Stimulated activated CD8-positive, alpha-beta memory T cell treated with anti-CD3 and anti-CD28 coated beads, Interleukin-7, amount 100 ng/mL, for 48 hours (primary cell): ENCODE results near the gene CTDP1.

Source experiments
- DNase-seq, 2 donors: peaks; one replicate each; pipeline ENCODE4 v3.0.0-alpha.2; 2020; ENCODE audit warnings: low read depth in 1 of 2; ENCODE audit errors: extremely low read depth in 1 of 2

The CTDP1 gene

DNA sequence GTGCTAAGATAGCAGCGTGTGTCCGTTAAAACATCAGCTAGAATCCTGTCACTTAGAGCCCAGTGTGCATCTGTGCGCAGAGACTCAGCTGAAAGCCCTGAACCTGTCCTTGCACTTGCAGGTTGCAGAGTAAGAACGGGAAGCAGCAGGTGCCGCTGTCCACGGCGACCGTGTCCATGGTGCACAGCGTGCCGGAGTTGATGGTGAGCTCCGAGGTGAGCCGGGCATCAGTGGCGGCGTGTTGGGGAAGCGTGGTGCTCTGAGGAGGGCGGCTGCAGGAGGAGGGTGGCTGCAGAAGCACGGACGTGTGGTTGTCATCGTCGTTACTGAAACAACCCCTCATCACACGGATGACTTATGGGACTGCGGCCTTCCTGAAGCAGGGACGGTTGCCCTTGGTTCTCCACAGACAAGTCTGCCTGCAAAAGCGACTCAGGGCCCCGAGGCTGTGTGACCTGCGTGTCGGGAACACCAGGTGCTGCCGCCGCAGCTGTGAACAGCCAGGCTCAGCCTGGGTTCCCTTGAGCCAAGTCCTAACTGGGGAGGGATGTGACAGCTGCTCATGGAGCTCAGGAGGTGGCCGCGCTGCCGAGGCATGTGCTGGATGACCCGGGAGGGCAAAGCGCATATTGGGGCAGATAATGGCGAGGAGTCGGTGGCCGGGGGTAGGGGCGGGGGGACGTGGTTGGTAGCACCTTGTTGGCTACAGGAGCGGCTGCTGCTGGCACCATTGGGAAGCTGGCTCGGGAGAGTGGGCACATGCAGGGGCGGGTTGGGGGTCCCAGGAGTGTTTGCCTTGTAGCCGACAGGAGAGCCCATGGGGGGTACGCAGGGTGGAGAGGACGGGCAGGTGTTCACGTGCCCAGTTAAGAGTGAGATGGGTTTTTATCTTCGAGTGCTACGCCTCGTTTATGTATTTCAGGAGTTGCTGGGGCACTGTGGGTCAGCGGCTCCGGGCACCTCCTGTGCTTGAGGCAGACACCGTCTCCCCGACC, 16.6 kb downstream of the CTDP1 start:
- no peak for DNase-seq

DNA sequence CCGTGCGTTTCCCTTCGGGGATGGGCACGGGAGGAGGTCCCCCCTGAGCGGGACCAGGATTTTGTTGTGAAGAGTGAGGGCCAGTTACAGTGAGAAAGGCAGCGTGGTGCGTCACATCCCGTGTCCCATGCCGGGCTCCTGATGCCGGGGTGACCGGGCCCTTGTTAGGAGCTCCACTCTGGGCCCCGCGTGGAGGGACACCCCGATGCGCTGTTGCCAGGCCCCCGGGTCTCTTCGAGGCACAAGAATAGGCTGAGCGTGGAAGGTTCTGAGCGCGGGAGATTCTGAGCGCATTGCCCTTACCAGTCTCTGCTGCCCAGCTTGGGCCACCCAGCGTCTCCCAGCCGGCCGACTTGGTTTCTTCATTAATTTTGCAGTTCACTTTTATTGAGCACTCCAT, 17.6 kb downstream of the CTDP1 start:
- DNase-seq, result no peak

DNA sequence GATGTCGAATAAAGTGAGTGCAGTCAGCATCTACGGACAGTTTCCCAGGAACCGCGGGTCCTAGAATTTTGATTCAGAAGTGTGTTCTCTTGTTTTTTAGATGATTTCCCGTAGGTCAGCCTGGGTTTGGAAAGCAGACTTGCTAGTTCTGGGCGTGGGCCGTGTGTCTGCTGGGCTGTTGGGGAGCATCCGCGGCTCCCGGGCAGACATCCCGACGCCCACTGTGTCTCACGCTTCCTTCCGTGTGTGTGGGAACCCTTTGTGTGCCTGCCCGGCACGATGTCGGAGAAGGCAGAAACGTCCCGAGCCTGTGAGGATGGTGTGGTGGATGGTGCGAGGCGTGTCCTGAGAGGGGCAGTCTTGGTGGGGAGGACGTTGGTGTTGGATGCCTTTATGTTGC, 18.4 kb downstream of the CTDP1 start:
- DNase-seq, result no peak

DNA sequence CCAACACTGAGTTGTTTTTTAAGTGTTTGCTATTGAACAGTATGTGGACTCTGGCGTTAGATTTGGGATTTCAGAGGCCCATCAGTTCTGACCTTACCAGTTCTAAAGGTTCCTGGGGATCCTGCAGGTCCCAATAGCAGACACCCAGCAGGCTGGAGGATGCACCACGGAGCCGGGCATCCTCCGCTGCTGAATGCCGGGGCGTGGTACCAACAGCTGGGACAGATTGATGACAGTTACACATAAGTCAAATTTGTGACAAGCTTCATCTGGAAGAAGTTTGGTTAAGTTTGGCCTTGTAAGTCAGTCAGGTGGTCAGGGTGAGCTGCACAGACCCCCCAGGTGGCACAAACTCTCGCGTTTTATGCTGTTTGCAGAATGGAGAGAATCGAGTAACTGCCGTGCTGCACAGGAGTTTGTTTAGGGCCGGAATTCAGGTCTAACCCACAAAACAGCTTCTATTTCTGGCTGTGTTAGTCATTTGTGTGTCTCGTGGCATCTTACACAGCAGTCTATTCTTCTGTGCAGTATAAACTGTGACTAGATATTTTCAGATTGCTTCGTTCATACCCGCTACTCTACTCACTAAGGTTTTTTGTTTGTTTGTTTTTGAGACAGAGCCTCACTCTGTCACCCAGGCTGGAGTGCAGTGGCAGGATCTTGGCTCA, 19.2 kb downstream of the CTDP1 start:
- DNase-seq, result no peak

DNA sequence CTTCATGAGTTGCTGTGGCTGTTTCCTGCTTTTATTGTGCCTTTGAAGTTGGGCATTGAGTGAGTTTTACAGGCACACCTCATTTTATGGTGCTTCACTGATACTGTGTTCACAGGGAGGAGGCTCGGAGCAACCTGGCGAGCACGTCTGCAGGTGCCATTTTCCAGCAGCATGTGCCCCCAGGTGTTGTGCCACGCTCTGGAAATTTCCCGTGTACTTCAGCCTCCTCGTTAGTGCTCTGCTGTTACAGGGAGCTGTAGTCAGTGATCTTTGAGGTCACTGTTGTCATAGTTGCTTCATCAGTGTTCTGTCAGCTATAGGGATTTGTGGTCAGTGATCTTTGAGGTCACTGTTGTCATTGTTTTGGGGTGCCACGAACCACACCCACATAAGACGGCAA, 20.1 kb downstream of the CTDP1 start:
- no peak for DNase-seq

DNA sequence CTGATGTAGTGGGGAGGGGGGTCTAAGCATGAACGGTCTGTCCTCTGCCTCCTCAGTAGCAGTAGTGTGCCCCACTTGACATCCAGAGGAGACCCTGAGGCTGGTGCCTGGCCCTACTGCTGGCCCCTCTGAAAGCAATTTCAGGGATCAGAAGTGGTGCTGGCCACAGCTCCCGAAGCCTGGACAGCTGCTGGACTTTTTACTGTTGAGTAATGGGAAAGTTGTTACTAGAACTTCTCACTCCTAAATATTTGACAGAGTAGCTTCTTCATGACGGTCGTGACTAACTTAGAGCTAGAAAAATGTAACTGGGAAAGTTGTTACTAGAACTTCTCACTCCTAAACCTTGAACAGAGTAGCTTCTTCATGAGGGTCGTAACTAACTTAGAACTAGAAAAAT, 23.3 kb downstream of the CTDP1 start:
- no peak for DNase-seq

DNA sequence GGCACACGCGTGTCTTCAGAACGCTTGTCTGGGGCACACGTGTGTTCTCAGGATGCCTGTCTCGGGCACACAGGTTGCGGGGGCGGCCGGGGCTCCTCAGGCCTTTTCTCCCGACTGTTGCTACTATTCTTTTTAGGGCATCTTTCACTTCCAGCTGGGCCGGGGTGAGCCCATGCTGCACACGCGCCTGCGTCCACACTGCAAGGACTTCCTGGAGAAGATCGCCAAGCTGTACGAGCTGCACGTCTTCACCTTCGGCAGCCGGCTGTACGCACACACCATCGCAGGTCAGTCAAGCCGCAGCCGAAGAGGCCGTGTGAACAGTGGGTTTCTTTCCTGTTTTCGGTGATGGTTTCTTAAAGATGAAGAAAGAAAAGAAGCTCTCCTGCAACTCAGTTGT, 25.0 kb downstream of the CTDP1 start:
- DNase-seq, result no peak

DNA sequence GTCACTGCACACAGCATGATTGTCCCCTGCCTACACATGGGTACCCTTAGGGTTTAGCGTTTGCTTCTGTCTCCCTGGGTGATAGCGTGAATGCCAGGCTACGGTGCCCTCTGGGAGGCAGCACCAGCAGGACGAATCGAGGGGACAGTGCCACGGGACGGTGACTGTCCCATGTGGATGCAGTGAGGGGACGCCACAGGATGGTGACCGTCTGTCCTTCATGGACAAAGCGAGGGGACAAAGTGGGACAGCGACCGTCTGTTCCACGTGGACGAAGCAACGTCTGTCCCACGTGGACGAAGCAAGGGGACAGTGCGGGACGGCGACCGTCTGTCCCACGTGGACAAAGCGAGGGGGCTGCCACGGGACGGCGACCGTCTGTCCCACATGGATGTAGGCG, 25.7 kb downstream of the CTDP1 start:
- DNase-seq, result no peak

DNA sequence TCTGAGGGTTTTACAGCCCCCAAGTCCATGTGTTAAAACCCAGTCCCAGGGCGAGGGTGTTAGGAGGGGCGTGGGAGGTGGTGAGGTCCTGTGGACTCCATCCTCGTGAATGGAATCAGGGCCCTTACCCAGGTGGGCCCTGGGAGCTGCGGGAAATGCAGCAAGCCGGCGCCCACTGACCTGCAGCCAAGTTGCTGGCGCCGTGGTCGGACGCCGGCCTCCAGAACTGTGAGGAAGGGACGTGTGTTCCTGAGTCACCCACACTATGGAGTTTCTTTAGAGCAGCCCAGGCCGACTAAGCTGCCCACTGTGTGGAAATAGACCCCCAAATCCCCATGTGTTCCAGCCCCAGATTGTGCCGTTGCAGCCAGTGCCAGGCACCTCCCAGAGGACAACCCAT, 26.4 kb downstream of the CTDP1 start:
- DNase-seq, result no peak

DNA sequence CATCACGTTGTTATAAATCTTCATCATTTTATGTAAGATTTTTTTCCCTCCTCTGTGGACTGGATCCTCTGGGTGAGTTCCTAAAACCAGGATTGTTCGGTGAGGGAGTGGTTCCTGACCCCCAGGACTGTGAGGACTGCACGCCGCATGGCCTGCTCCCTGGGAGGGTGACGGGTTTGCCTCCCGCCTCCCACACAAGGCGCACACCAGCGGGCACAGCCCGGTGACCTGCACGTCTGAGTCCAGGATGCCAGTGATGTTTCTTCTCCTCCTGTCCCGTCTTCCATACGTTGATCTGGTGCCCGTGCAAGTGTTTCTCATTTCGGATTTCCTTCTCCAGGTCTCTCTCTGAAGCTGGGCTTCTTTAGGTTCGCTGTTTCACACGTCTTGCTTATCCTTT, 27.1 kb downstream of the CTDP1 start:
- no peak for DNase-seq

DNA sequence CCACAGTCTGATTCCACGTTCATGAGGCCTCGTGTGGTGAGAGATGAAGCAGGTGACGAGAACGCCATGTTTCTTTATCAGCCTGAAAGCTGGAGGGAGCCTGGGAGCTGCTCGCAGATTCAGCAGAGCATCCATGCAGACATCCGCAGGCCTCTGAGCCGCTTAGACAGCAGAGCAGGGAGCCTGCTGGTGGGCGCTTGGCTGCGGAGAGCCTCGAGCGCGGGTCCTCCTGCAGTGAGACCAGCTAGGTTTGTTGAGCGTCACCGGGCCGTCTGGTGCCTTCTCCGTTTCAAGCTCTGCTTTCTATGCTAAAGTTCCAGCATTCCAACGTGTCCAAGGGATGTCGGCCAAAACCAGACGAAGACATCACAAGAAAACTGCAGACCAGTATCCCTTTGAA, 27.6 kb downstream of the CTDP1 start:
- DNase-seq, result no peak

DNA sequence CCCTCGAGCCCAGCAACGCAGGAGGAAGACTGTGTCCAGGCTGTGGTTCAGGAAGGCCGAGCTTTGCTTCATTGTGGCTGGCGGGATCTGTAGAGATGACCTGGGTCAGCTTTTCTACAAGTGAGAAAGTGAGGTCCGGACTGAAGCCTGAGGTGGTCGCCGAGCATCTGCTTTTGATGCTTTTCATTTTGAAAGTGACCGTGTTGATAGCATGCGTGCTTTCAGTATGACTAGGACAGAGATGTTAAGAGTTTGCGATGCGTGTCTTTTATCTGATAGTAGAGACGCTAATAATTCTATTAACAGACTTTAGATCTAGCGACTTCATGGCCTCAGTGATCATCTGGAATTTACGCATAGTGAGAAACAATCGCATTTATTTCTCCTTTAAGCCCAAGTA, 28.1 kb downstream of the CTDP1 start:
- DNase-seq, result no peak

DNA sequence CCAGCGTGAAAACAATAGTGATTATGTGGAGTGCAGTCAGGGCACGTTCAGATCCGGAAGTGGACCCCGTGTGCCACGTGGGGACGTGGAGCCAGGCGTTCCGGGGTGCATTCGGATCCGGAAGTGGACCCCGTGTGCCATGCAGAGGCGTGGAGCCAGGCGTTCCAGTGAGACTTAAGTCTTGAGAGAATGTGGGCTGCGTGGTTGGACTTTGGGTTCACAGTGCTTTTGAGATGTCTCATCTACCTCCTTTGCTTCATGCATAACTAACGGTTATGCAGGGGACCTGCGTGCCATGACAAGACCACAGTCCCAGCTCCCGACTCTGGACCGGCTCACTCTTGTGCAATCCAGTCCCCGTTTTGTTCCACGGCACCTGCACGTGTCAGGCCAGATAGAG, 28.8 kb downstream of the CTDP1 start:
- no peak for DNase-seq

DNA sequence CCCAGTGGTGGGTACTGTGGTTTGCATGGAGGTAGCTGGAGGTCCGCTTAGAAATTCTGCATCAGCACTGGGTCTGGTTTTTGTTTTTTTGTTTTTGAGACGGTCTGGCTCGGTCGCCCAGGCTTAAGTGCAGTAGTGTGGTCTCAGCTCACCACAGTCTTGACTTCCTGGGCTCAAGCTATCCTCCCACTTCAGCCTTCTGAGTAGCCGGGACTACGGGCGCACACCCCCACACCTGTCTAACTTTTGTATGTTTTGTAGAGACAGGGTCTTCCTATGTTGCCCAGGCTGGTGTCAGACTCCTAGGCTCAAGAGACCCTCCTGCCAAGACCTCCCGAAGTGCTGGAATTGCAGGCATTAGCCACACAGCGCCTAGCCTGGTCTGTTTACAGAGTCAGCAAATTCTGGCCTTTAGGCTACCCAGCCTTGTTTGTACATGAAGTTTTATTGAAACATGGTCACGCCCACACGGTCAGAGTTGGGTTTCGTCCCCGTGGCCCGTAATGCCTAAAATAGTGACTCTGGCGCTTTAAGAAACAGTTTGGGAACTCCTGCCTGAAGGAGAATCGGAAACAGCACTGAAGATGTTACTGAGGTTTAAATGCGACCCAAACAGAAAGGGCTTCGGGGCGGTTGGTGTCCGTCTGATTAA, 32.7 kb downstream of the CTDP1 start:
- DNase-seq, result no peak

DNA sequence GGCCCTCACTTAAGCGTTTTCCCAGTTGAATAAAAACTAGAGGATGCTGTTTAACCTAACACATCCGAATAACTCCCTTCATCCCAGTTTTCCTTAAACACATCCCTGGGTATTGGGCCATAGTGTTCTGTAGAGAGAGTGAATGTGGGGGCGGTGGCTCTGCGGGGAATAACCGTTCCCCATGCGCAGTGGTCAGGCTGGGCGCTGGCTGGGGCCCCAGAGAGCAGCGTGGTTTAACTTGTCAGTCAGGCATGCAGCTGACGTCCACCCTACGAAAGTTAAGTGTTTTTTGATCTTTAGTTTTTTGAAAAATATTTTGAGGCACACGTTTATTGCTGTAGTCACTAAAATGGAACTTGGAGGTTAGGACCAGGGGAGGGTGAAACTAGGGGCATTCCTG, 33.7 kb downstream of the CTDP1 start:
- no peak for DNase-seq

DNA sequence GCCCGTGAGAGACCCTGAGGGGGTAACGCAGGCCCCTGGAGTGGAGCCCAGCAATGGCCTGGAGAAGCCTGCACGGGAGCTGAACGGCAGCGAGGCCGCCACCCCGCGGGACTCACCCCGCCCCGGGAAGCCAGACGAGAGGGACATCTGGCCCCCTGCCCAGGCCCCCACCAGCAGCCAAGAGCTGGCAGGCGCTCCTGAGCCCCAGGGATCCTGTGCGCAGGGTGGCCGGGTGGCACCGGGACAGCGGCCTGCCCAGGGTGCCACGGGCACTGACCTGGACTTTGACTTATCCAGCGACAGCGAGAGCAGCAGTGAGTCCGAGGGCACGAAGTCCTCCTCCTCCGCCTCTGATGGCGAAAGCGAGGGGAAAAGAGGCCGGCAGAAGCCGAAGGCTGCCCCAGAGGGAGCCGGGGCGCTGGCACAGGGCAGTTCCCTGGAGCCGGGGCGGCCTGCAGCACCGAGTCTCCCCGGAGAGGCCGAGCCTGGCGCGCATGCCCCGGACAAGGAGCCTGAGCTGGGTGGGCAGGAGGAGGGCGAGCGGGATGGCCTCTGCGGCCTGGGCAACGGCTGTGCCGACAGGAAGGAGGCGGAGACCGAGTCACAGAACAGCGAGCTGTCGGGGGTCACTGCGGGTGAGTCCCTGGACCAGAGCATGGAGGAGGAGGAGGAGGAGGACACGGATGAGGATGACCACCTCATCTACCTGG, 35.1 kb downstream of the CTDP1 start:
- no peak for DNase-seq

DNA sequence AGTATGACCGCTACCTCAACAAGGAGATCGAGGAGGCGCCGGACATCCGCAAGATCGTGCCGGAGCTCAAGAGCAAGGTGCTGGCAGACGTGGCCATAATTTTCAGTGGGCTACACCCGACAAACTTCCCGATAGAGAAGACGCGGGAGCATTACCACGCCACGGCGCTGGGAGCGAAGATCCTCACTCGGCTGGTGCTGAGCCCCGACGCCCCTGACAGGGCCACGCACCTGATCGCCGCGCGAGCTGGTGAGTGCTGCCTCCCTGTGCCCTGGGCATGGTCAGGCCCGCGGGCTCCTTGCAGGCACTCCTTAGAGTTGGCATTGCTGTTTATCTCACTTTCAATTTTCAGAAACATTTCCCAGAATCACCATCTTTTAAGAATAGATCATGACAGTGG, 35.7 kb downstream of the CTDP1 start:
- no peak for DNase-seq

DNA sequence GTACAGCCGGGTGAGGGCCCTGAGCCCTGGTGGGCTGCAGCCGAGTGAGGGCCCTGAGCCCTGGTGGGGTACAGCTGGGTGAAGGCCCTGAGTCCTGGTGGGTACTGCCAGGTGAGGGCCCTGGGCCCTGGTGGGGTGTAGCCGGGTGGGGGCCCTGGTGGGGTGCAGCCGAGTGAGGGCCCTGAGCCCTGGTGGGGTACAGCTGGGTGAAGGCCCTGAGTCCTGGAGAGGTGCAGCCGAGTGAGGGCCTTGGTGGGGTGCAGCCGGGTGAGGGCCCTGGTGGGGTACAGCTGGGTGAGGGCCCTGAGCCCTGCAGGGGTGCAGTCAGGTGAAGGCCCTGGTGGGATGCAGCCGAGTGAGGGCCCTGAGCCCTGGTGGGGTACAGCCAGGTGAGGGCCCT, 37.5 kb downstream of the CTDP1 start:
- DNase-seq, result no peak

DNA sequence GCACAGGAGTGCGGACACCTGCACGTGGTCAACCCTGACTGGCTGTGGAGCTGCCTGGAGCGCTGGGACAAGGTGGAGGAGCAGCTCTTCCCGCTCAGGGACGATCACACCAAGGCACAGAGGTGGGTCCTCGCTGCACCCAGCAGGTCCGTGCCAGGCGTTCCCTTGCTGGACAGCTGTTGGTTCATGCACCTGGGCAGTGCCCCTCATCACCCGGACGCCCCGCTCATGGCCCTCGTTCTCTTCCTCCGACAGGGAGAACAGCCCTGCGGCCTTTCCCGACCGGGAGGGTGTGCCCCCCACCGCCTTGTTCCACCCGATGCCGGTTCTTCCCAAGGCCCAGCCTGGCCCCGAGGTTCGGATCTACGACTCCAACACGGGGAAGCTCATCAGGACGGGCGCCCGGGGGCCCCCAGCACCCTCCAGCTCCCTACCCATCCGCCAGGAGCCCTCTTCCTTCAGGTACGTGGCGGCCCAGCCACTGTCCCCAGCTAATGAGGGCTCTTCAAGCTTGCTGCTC, 38.0 kb downstream of the CTDP1 start:
- no peak for DNase-seq

DNA sequence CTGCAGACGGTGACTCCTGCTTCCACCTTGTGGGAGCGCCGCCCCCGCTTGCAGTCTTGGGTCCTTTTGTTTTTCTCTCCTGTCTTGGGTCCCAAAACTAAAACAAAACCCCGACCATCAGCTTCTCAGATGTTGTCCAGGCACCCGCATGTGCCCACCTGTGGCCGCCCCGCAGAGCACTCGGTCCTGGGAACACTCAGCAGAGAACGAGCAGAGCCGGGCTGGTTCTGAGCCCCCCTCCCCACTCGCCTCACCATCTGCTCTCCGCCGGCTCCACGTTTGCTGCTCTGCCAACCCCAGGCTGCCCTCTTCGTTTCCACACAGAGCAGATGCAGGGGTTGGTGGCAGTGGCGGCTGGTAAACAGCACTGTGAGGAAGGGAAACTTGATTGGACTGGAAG, 38.5 kb downstream of the CTDP1 start:
- DNase-seq, result no peak

DNA sequence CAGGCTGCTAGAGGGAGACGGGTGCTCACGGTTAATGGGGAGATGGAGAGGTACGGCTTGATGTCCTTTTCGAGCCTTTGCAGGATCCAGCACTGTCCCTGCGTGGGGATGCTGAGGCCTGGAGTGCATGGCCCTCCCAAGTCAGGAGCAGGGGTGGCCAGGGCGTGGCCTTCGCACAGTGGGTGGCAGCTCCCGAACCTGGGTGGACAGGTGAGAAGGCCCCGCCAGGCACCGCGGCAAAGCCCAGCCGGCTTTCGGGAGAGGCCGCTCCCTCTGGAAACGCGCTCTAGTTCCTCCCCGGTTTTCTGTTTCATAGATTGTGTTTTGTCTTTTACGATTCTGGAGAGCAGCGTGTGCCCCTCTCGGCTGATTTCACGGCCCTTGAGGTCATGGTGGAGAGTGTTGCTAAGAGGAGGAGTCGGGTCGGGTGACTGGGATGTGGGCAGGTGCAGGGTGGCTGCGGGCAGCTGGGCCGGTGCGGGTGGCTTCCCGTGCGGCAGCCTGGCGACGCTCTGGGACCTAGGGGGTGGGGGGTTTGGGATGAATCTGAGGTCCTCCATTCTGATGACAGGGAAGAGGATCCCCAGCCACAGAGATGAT, 39.4 kb downstream of the CTDP1 start:
- no peak for DNase-seq
